ENCODE measurements around the gene LMF1.
"Not testable (repeated sequence)": the region's sequence is repeated elsewhere in the genome, so short reads cannot be mapped to it uniquely, and the experiment has no call there.

The LMF1 gene

GRCh38 chr16:860891-861290 is 109.9 kb downstream of the LMF1 start:
- no peaks in the 10 kb centered on the region for H3K4me1 Mint-ChIP-seq (ENCODE audit: low read depth)
- H3K4me3 Mint-ChIP-seq = no peak overlapping the region

GRCh38 chr16:858971-859370 is 111.8 kb downstream of the LMF1 start:
- H3K27ac Mint-ChIP-seq; H3K4me1 Mint-ChIP-seq (ENCODE audit: low read depth); DNase-seq (ENCODE audit: low spot score); H3K27me3 Mint-ChIP-seq (ENCODE audit: low read depth); H3K4me3 Mint-ChIP-seq: not testable (repeated sequence)
- peaks cover 10% of the 10 kb centered on the region for H3K36me3 Mint-ChIP-seq (ENCODE audit: low read depth)
- H3K9me3 Mint-ChIP-seq = peaks cover 18% of the 10 kb centered on the region

More at GRCh38 chr16:860891-861290, 109.9 kb downstream of the LMF1 start:
- Mint-ChIP-seq H3K9me3 (peaks cover 18% of the 10 kb centered on the region), H3K27ac (no peak overlapping the region), H3K27me3 (ENCODE audit: low read depth) (no peaks in the 10 kb centered on the region), H3K36me3 (ENCODE audit: low read depth) (peaks cover 10% of the 10 kb centered on the region)
- no peak for DNase-seq (ENCODE audit: low spot score)

DNA sequence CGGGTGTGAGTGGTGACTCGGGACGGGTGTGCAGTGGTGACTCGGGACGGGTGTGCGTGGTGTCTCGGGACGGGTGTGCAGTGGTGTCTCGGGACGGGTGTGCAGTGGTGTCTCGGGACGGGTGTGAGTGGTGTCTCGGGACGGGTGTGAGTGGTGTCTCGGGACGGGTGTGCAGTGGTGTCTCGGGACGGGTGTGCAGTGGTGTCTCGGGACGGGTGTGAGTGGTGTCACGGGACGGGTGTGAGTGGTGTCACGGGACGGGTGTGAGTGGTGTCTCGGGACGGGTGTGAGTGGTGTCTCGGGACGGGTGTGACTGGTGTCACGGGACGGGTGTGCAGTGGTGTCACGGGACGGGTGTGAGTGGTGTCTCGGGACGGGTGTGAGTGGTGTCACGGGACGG is 112.3 kb downstream of the LMF1 start:
- H3K27ac Mint-ChIP-seq; H3K27me3 Mint-ChIP-seq (ENCODE audit: low read depth); H3K4me1 Mint-ChIP-seq (ENCODE audit: low read depth); H3K4me3 Mint-ChIP-seq; DNase-seq (ENCODE audit: low spot score): not testable (repeated sequence)
- H3K9me3 Mint-ChIP-seq = peaks cover 18% of the 10 kb centered on the region
- peaks cover 10% of the 10 kb centered on the region for H3K36me3 Mint-ChIP-seq (ENCODE audit: low read depth)

DNA sequence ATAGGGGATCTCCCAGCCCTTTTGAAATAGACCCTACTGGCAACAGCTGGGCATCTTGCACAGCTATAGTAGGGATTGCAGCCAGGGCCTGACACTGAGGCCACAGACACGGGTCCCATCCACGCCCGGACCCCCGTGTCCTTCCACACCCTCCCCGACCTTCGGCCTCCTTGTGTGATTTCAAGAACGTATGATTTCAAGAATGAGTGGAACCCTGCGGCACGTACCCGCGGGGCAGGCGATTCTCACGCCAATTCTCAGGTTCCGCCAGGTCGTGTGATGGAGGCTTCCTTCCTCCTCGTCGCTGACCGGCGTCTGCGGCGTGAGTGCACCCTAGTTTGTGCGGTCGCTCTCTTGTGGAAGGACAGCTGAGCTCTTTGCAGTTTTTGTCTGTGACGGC is 114.0 kb downstream of the LMF1 start:
- Mint-ChIP-seq H3K27ac (no peak overlapping the region), H3K4me1 (ENCODE audit: low read depth) (no peaks in the 10 kb centered on the region), H3K4me3 (no peak overlapping the region), H3K27me3 (ENCODE audit: low read depth) (no peaks in the 10 kb centered on the region), H3K9me3 (peaks cover 16% of the 10 kb centered on the region), H3K36me3 (ENCODE audit: low read depth) (peaks cover 10% of the 10 kb centered on the region)
- DNase-seq (ENCODE audit: low spot score) = no peak

- no peak for DNase-seq (ENCODE audit: low spot score)
- Mint-ChIP-seq H3K27me3 (ENCODE audit: low read depth) (no peaks in the 10 kb centered on the region), H3K4me3 (no peak overlapping the region), H3K27ac (no peak overlapping the region), H3K36me3 (ENCODE audit: low read depth) (peaks cover 10% of the 10 kb centered on the region), H3K9me3 (peaks cover 14% of the 10 kb centered on the region), H3K4me1 (ENCODE audit: low read depth) (no peaks in the 10 kb centered on the region)
Measured at GRCh38 chr16:856101-856500, 114.7 kb downstream of the LMF1 start.

DNA sequence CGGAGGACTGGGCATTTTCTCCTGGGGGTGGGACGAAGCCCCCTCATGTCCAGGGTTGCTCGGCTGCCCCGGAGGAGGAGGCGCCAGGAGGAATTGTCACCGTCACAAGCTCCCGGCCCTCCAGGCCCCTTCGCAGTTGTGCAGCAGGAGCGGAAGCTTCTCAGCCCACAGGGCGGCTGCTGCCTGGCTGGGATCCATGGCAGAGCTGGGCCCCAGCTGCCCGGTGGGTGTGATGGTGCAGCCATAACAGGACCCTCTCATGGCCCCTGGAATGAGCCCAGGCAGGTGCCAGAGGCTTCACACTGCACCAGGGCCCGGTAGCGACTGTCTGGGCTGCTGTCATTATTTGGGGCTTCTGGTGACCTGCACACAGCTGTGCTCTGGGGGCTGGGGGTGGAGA is 115.3 kb downstream of the LMF1 start:
- Mint-ChIP-seq H3K36me3 (ENCODE audit: low read depth) (peaks cover 6% of the 10 kb centered on the region), H3K4me1 (ENCODE audit: low read depth) (no peaks in the 10 kb centered on the region), H3K27me3 (ENCODE audit: low read depth) (no peaks in the 10 kb centered on the region), H3K4me3 (no peak overlapping the region), H3K9me3 (peaks cover 12% of the 10 kb centered on the region), H3K27ac (no peak overlapping the region)
- DNase-seq (ENCODE audit: low spot score) = no peak

- H3K27ac Mint-ChIP-seq = no peak overlapping the region
- no peak overlapping the region for H3K4me3 Mint-ChIP-seq
- H3K9me3 Mint-ChIP-seq = peaks cover 13% of the 10 kb centered on the region
- DNase-seq (ENCODE audit: low spot score) = no peak
- H3K4me1 Mint-ChIP-seq (ENCODE audit: low read depth) = no peaks in the 10 kb centered on the region
- H3K27me3 Mint-ChIP-seq (ENCODE audit: low read depth) = no peaks in the 10 kb centered on the region
- H3K36me3 Mint-ChIP-seq (ENCODE audit: low read depth) = peaks cover 10% of the 10 kb centered on the region
Measured at GRCh38 chr16:854808-855410, 115.9 kb downstream of the LMF1 start.

GRCh38 chr16:853981-854807 is 116.6 kb downstream of the LMF1 start:
- Mint-ChIP-seq H3K4me3 (no peak overlapping the region), H3K4me1 (ENCODE audit: low read depth) (no peaks in the 10 kb centered on the region), H3K36me3 (ENCODE audit: low read depth) (peaks cover 7% of the 10 kb centered on the region), H3K27me3 (ENCODE audit: low read depth) (no peaks in the 10 kb centered on the region), H3K27ac (no peak overlapping the region), H3K9me3 (peaks cover 13% of the 10 kb centered on the region)
- no peak for DNase-seq (ENCODE audit: low spot score)

- H3K9me3 Mint-ChIP-seq = peaks cover 13% of the 10 kb centered on the region
- H3K27me3 Mint-ChIP-seq (ENCODE audit: low read depth) = no peaks in the 10 kb centered on the region
- DNase-seq (ENCODE audit: low spot score) = no peak
- no peaks in the 10 kb centered on the region for H3K4me1 Mint-ChIP-seq (ENCODE audit: low read depth)
- H3K4me3 Mint-ChIP-seq = no peak overlapping the region
- no peak overlapping the region for H3K27ac Mint-ChIP-seq
- peaks cover 7% of the 10 kb centered on the region for H3K36me3 Mint-ChIP-seq (ENCODE audit: low read depth)
Measured at GRCh38 chr16:853306-853705, 117.5 kb downstream of the LMF1 start.

GRCh38 chr16:852451-853185 is 118.2 kb downstream of the LMF1 start:
- H3K27me3 Mint-ChIP-seq (ENCODE audit: low read depth) = no peaks in the 10 kb centered on the region
- no peaks in the 10 kb centered on the region for H3K4me1 Mint-ChIP-seq (ENCODE audit: low read depth)
- no peak for DNase-seq (ENCODE audit: low spot score)
- no peak overlapping the region for H3K4me3 Mint-ChIP-seq
- H3K36me3 Mint-ChIP-seq (ENCODE audit: low read depth) = peaks cover 7% of the 10 kb centered on the region
- peaks cover 13% of the 10 kb centered on the region for H3K9me3 Mint-ChIP-seq
- H3K27ac Mint-ChIP-seq = no peak overlapping the region

DNA sequence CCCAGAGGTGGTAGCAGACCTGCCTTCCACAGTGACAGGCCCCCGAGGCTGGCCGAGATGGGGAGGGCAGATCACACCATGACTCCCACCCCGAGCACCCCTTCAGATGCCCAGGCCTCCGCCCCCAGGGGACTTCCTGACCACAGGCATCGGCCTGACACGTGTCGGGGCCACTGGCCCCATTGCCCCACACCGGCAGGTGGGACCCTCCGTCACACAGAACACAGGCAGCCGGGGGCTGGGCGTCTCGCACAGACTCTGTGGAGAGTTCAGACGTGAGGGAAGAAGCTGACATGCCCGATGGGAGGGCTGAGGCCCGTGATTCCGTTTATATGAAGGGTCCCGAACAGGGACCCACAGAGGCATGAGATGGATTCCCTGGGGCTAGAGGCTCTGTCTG is 118.9 kb downstream of the LMF1 start:
- Mint-ChIP-seq H3K4me3 (no peak overlapping the region), H3K27ac (no peak overlapping the region), H3K9me3 (peaks cover 13% of the 10 kb centered on the region), H3K4me1 (ENCODE audit: low read depth) (no peaks in the 10 kb centered on the region), H3K36me3 (ENCODE audit: low read depth) (peaks cover 6% of the 10 kb centered on the region), H3K27me3 (ENCODE audit: low read depth) (no peaks in the 10 kb centered on the region)
- no peak for DNase-seq (ENCODE audit: low spot score)

DNA sequence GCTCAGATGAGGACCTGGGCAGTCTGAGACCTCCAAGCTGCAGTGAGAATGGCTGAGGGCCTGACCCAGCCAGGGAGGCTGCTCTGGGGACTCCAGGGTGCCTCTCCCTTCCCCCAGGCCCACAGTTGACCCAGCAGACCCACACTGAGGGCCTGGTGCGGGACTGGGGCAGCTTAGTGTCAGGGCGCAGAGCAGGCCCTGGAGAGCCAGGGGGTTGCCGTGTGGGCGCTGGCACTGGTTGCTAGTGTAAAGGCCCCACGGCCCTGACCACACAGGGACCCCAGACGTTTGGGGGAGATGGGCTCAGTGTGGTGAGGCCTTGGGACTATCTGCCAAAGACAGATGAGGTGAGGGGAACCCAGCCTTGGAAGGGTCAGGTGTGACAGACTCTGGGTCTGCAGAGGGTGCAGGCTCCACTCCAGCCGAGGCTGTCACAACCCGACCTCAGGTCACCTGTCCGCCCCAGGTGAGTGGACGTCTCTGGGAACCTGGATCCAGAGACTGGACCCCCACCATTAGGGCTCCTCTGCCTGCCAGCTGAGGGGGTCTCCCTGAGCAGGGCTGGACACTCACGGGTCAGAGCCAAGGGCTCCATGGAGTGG is 119.5 kb downstream of the LMF1 start:
- no peak for DNase-seq (ENCODE audit: low spot score)
- H3K9me3 Mint-ChIP-seq = peaks cover 13% of the 10 kb centered on the region
- H3K27ac Mint-ChIP-seq = no peak overlapping the region
- no peaks in the 10 kb centered on the region for H3K27me3 Mint-ChIP-seq (ENCODE audit: low read depth)
- no peaks in the 10 kb centered on the region for H3K4me1 Mint-ChIP-seq (ENCODE audit: low read depth)
- H3K4me3 Mint-ChIP-seq = no peak overlapping the region
- H3K36me3 Mint-ChIP-seq (ENCODE audit: low read depth) = peaks cover 4% of the 10 kb centered on the region

DNA sequence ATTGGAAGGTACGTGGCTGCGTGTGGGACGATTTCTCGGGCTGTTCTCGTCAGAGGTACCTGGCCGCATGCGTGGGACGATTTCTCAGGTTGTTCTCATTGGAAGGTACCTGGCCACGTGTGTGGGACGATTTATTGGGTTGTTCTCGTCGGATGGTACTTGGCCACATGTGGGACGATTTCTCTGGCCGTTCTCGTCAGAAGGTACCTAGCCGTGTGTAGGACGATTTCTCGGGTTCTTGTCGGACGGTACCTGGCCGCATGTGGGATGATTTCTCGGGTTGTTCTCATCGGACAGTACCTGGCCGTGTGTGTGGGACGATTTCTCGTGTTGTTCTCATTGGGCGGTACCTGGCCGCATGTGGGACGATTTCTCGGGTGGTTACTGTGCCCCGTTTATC is 120.1 kb downstream of the LMF1 start:
- peaks cover 13% of the 10 kb centered on the region for H3K9me3 Mint-ChIP-seq
- DNase-seq (ENCODE audit: low spot score) = no peak
- no peaks in the 10 kb centered on the region for H3K27me3 Mint-ChIP-seq (ENCODE audit: low read depth)
- no peak overlapping the region for H3K4me3 Mint-ChIP-seq
- no peak overlapping the region for H3K27ac Mint-ChIP-seq
- peaks cover 4% of the 10 kb centered on the region for H3K36me3 Mint-ChIP-seq (ENCODE audit: low read depth)
- no peaks in the 10 kb centered on the region for H3K4me1 Mint-ChIP-seq (ENCODE audit: low read depth)
